IMR-90 (cell line): ENCODE results near the gene GBA2. TPM values are rescaled to one million over a fixed set of nuclear protein-coding genes. Genes with fewer than 3 reads are reported as not detected.

Source experiments
- ATAC-seq: fragments of 200-7000 bp; cut with Tn5 transposase; 2 replicates; pipeline ENCODE4 v1.9.1; 2020; ENCODE audit warnings: low read depth, mild to moderate bottlenecking, moderate library complexity
- Bru-seq: library from RNA; stranded (reverse); fragments of 400-500 nt; gene quantifications from one replicate; lab custom pipeline; 2021; lab: Mats Ljungman, UMichigan
- BruChase-seq, 2 experiments: library from RNA; stranded (reverse); fragments of 400-500 nt; gene quantifications; one replicate each; lab custom pipeline; 2021; lab: Mats Ljungman, UMichigan
- BruUV-seq: library from RNA; stranded (reverse); fragments of 400-500 nt; replicated peaks from 2 replicates; lab custom pipeline; 2021; lab: Mats Ljungman, UMichigan
- CTCF ChIA-PET: fragments of 300-600 bp; formaldehyde crosslinking; extraction: SDS; loops from one replicate; lab custom pipeline; 2021; ENCODE audit warnings: antibody characterized with exemption; lab: Yijun Ruan, JAX
- POLR2A ChIA-PET: fragments of 300-600 bp; sonication (Branson Sonifier 250); formaldehyde crosslinking; loops from one replicate; lab custom pipeline; 2022; ENCODE audit warnings: antibody characterized with exemption; ENCODE audit not compliant: unreplicated experiment; lab: Charles Lee
- DNase-seq: peaks from one replicate; pipeline ENCODE4 v3.0.0; 2013
- H2AFZ ChIP-seq: replicated peaks from 2 replicates; pipeline ENCODE3; 2013; ENCODE audit warnings: low read length, mild to moderate bottlenecking; ENCODE audit not compliant: poor library complexity
- H2AK5ac ChIP-seq: 2 replicates; pipeline ENCODE4 v1.6.1; 2013; ENCODE audit warnings: low read depth, low read length, inconsistent platforms
- H2AK9ac ChIP-seq: replicated peaks from 2 replicates; pipeline ENCODE3; 2013; ENCODE audit warnings: mild to moderate bottlenecking, low read depth, low read length, moderate library complexity; ENCODE audit not compliant: poor library complexity
- H2BK120ac ChIP-seq: 2 replicates; pipeline ENCODE4 v1.6.1; 2013; ENCODE audit warnings: low read depth, low read length, inconsistent platforms
- H2BK15ac ChIP-seq: 3 replicates; pipeline ENCODE4 v1.6.1; 2013; ENCODE audit warnings: low read depth, low read length, inconsistent platforms
- H2BK20ac ChIP-seq: 2 replicates; pipeline ENCODE4 v1.6.1; 2013; ENCODE audit warnings: low read depth, mild to moderate bottlenecking, inconsistent platforms, low read length, moderate library complexity
- H2BK5ac ChIP-seq: 2 replicates; pipeline ENCODE4 v1.6.1; 2013; ENCODE audit warnings: mild to moderate bottlenecking, low read depth, low read length, inconsistent platforms; ENCODE audit not compliant: poor library complexity, severe bottlenecking
- H3K14ac ChIP-seq: replicated peaks from 2 replicates; pipeline ENCODE4 v1.6.1; 2013; ENCODE audit warnings: low read depth, low read length, inconsistent platforms
- H3K18ac ChIP-seq: 2 replicates; pipeline ENCODE4 v1.6.1; 2013; ENCODE audit warnings: low read depth, low read length, control low read depth
- H3K23ac ChIP-seq: 2 replicates; pipeline ENCODE4 v1.6.1; 2013; ENCODE audit warnings: low read depth, low read length, inconsistent platforms
- H3K27ac ChIP-seq: 2 replicates; pipeline ENCODE4 v1.5.1; 2013; ENCODE audit warnings: mild to moderate bottlenecking, control low read depth, low read length; ENCODE audit not compliant: insufficient read depth
- H3K27me3 ChIP-seq: 2 replicates; pipeline ENCODE4 v1.6.1; 2013; ENCODE audit warnings: low read length; ENCODE audit not compliant: control insufficient read depth, insufficient read depth
- H3K36me3 ChIP-seq: 2 replicates; pipeline ENCODE4 v1.6.1; 2013; ENCODE audit warnings: low read length, mixed read lengths; ENCODE audit not compliant: control insufficient read depth, insufficient read depth
- H3K4ac ChIP-seq: 2 replicates; pipeline ENCODE4 v1.6.1; 2013; ENCODE audit warnings: low read depth, low read length, inconsistent platforms
- H3K4me1 ChIP-seq: 2 replicates; pipeline ENCODE4 v1.6.1; 2013; ENCODE audit warnings: low read length, mixed read lengths; ENCODE audit not compliant: control insufficient read depth, insufficient read depth
- H3K4me2 ChIP-seq: 2 replicates; pipeline ENCODE4 v1.6.1; 2013; ENCODE audit warnings: low read depth, mild to moderate bottlenecking, control low read depth, low read length, moderate library complexity
- H3K4me3 ChIP-seq: 2 replicates; pipeline ENCODE4 v1.5.1; 2013; ENCODE audit warnings: low read depth, mild to moderate bottlenecking, control low read depth, low read length, moderate library complexity; ENCODE audit not compliant: insufficient read depth
- H3K56ac ChIP-seq: 2 replicates; pipeline ENCODE4 v1.6.1; 2013; ENCODE audit warnings: low read length, inconsistent platforms; ENCODE audit not compliant: insufficient read depth; ENCODE audit errors: extremely low read depth
- H3K79me1 ChIP-seq, 2 experiments: 2 replicates each; pipeline ENCODE4 v1.6.1; 2013; ENCODE audit warnings: low read length in 2 of 2, inconsistent platforms in 1 of 2, low read depth in 1 of 2
- H3K9ac ChIP-seq: 2 replicates; pipeline ENCODE4 v1.6.1; 2013; ENCODE audit warnings: low read depth, low read length, control low read depth
- H3K9me1 ChIP-seq: 2 replicates; pipeline ENCODE4 v1.6.1; 2013; ENCODE audit warnings: low read length, inconsistent platforms; ENCODE audit not compliant: insufficient read depth
- H3K9me3 ChIP-seq: 2 replicates; pipeline ENCODE4 v1.6.1; 2013; ENCODE audit warnings: low read length; ENCODE audit not compliant: control insufficient read depth, insufficient read depth
- H4K20me1 ChIP-seq: 2 replicates; pipeline ENCODE4 v1.6.1; 2013; ENCODE audit warnings: low read length, inconsistent platforms; ENCODE audit not compliant: insufficient read depth
- H4K5ac ChIP-seq: 2 replicates; pipeline ENCODE4 v1.6.1; 2013; ENCODE audit warnings: mild to moderate bottlenecking, low read depth, low read length, control low read depth
- H4K8ac ChIP-seq, 2 experiments: 2 replicates each; pipeline ENCODE4 v1.6.1; 2013; ENCODE audit warnings: low read depth in 2 of 2, low read length in 2 of 2, control low read depth in 1 of 2, inconsistent platforms in 1 of 2
- H4K91ac ChIP-seq: 2 replicates; pipeline ENCODE4 v1.6.1; 2013; ENCODE audit warnings: low read depth, low read length, inconsistent platforms; ENCODE audit not compliant: insufficient read depth
- BHLHE40 ChIP-seq: fragments of 150-350 bp; IDR thresholded peaks from 2 replicates; pipeline ENCODE4 v1.6.1; 2016; ENCODE audit warnings: mild to moderate bottlenecking, low read depth, low read length
- MAZ ChIP-seq: IDR thresholded peaks from 2 replicates; pipeline ENCODE4 v1.6.1; 2012; ENCODE audit warnings: low read depth, mild to moderate bottlenecking, low read length, improper control_type of control experiment, moderate library complexity, borderline replicate concordance
- NFE2L2 ChIP-seq: fragments of 150-350 bp; IDR thresholded peaks from 2 replicates; pipeline ENCODE4 v1.6.1; 2016; ENCODE audit warnings: low read depth, mild to moderate bottlenecking, low read length
- POLR2A ChIP-seq: IDR thresholded peaks from 2 replicates; pipeline ENCODE4 v1.6.1; 2012; ENCODE audit warnings: mild to moderate bottlenecking, low read depth, low read length
- RCOR1 ChIP-seq: IDR thresholded peaks from 2 replicates; pipeline ENCODE4 v1.6.1; 2012; ENCODE audit warnings: mild to moderate bottlenecking, low read length, improper control_type of control experiment; ENCODE audit not compliant: insufficient replicate concordance
- WGBS, 2 experiments: methylation state at CpG; one replicate each; pipeline versions ENCODE4 v1.1.5 to v1.1.7; 2013; ENCODE audit warnings: missing lambda C conversion rate in 2 of 2; ENCODE audit not compliant: insufficient read length in 1 of 2; ENCODE audit errors: extremely low coverage in 2 of 2; 5-methylcytosine and 5-hydroxymethylcytosine counted together
- dilution Hi-C: fragments of 300-500 bp; cut with HindIII; formaldehyde crosslinking; loops from one replicate; pipeline ENCODE4 v1.14.3; 2018; ENCODE audit warnings: low sequenced_read_pairs; ENCODE audit not compliant: unreplicated experiment
- in situ Hi-C: fragments of 300-500 bp; cut with MboI; formaldehyde crosslinking; loops from 3 replicates; pipeline ENCODE4 v1.14.3; 2019; ENCODE audit warnings: low sequenced_read_pairs, inconsistent platforms, mixed read lengths
- intact Hi-C: fragments of 100-400 bp; cut with micrococcal nuclease; formaldehyde crosslinking; loops from 2 replicates; pipeline ENCODE4 v1.10.0; 2022
- long read RNA-seq: library from polyadenylated mRNA; unstranded; transcript quantifications from one replicate; pipeline ENCODE4 v2.0.0, GENCODE V29; 2021; ENCODE audit not compliant: unreplicated experiment
- polyA plus RNA-seq, 3 experiments: library from polyadenylated mRNA; depleted of rRNA; stranded (reverse); fragments of >200 nt; gene quantifications; 2 replicates each; pipeline ENCODE4 v1.2.3, GENCODE V29; 2012; ENCODE audit warnings: low replicate concordance in 1 of 3
- total RNA-seq: library from RNA; depleted of rRNA; stranded (reverse); fragments of >200 nt; gene quantifications from 2 replicates; pipeline ENCODE4 v1.2.3, GENCODE V29; 2012; rRNA removed
- TF ChIP-seq, protein P1 (sequence below): fragments of 150-350 bp; IDR thresholded peaks from 2 replicates; pipeline ENCODE4 v1.6.1; 2016; ENCODE audit warnings: low read depth, mild to moderate bottlenecking, low read length, moderate library complexity, borderline replicate concordance

GBA2 gene
- total RNA-seq (14.2 and 18.1 TPM in 2 replicates), polyA plus RNA-seq (2012; rRNA removed) (37.0 and 38.2 TPM in 2 replicates), Bru-seq, nascent RNA (percentile 73 among the genes with signal in this experiment), BruChase-seq, experiment 1, labeled RNA remaining after a 6-hour chase (percentile 74 among the genes with signal in this experiment), BruChase-seq, experiment 2, labeled RNA remaining after a 2-hour chase (percentile 76 among the genes with signal in this experiment)
- polyA plus RNA-seq (2012; cell fraction: cytosol; rRNA removed) = 16.3 and 18.2 TPM in 2 replicates
- polyA plus RNA-seq (2012; cell fraction: nucleus; rRNA removed; ENCODE audit: low replicate concordance) = 206 and 250 TPM in 2 replicates
- long read RNA-seq, transcript GBA2-203 (17 exons, 3,611 nt) = major isoform, 18 of 50 reads
- long read RNA-seq, partial matches to known transcripts = 10 of 50 reads
- long read RNA-seq, other reads (novel, unspliced or antisense) = 19 of 50 reads

DNA sequence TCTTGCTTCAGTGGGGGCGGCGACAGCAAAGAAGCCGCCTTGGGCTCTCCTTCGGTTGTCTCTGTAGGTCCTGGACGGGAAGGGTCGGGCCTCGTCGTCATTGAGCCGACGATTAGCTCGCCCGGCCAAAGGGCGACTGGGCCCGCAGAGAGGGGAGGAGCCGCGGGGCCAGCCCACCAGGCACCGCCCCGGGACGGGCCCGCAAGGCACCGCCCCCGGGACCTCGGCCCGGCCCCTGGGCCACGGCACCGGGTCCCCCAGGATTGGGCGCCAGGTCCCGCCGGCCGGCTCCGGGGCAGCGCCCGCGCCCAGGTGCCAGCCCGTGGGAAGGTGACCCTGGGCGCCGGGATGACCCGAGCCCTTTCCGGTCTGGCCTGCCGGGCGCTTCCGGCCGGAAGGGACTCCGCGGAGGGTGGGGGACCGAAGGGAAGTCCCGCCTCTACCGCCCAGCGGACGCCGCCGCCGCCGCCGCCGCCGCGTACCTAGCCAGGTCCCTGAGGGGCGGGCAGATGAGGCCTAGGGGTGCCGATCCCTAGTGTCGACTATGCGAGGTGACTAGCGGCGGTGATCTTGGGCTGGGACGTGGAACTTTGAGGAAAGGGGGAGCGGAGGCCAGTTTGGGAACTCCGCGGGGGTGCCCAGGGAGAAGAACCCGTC is at the start of gene GBA2, which contains the start of gene RGP1:
TSS of gene GBA2 (minus strand) at position 371 of the 657 bp plus-strand sequence. CDS start 524 bp downstream, outside the sequence.
TSS of gene RGP1 (plus strand) at position 430 of the 657 bp plus-strand sequence. CDS start 469 bp downstream, outside the sequence.
- peaks cover 39% of the 10 kb centered on the region for H3K36me3 ChIP-seq
- H3K4me1 ChIP-seq = peaks cover 14% of the 10 kb centered on the region
- peak within 1 kb of the TSS; percentile 94 for H3K27ac ChIP-seq
- no TSS peak for BruUV-seq
- H2BK5ac ChIP-seq = peak within 1 kb of the TSS; percentile 73
- H3K9me3 ChIP-seq = no peaks in the 10 kb centered on the region
- H3K56ac ChIP-seq = peak within 1 kb of the TSS; percentile 73
- peak within 1 kb of the TSS; percentile 98 for H3K4me2 ChIP-seq
- ChIA-PET POLR2A (interaction anchor here (0.6 to 0.8 kb wide), 2 partner anchors 88 to 137 kb away, joined by 3 to 4 read pairs; no protein-coding TSS in a partner anchor), CTCF (interaction anchor here (2.7 kb wide), 1 partner anchor 13 kb away, joined by 7 read pairs; no protein-coding TSS in a partner anchor)
- H4K91ac ChIP-seq = peak within 1 kb of the TSS; percentile 95
- peak within 1 kb of the TSS; percentile 86 for H2AK9ac ChIP-seq
- H2BK15ac ChIP-seq = 0 out of 3 replicates have a peak within 1 kb of the TSS, but pooled peaks have one; percentile 28
- H3K18ac ChIP-seq = peak within 1 kb of the TSS; percentile 81; the same call in 1 of the 2 replicates
- H2AFZ ChIP-seq = peak within 1 kb of the TSS; percentile 99
- peak within 1 kb of the TSS; percentile 97 to 100 for H4K8ac ChIP-seq
- peak within 1 kb of the TSS; percentile 99 for H3K14ac ChIP-seq
- H3K79me1 ChIP-seq = peaks cover 50 to 63% of the 10 kb centered on the region in 2 experiments
- peak within 1 kb of the TSS; percentile 99 for H3K9ac ChIP-seq
- H4K5ac ChIP-seq = peak within 1 kb of the TSS; percentile 92
- DNase-seq (peak; percentile 43), ATAC-seq (peak; percentile 88)
- peak within 1 kb of the TSS; percentile 98 for H3K4me3 ChIP-seq
- peaks cover 21% of the 10 kb centered on the region for H3K9me1 ChIP-seq
- dilution Hi-C loops = no loop called here
- peak within 1 kb of the TSS; percentile 27 for H2AK5ac ChIP-seq
- 0% methylated on average over 25 of the region's 69 CpGs; no CpG with 5 or more reads in 1 of the 2 experiments for WGBS, 2 experiments
- no peak within 1 kb of the TSS for H2BK20ac ChIP-seq
- TF ChIP-seq NFE2L2 = no peak
- no peak for TF ChIP-seq BHLHE40
- TF ChIP-seq POLR2A = peak; percentile 61
- TF ChIP-seq MAZ = peak; percentile 72; the same call in 1 of the 2 replicates
- TF ChIP-seq RCOR1 = no peak
- TF ChIP-seq, protein P1, sequence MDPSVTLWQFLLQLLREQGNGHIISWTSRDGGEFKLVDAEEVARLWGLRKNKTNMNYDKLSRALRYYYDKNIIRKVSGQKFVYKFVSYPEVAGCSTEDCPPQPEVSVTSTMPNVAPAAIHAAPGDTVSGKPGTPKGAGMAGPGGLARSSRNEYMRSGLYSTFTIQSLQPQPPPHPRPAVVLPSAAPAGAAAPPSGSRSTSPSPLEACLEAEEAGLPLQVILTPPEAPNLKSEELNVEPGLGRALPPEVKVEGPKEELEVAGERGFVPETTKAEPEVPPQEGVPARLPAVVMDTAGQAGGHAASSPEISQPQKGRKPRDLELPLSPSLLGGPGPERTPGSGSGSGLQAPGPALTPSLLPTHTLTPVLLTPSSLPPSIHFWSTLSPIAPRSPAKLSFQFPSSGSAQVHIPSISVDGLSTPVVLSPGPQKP = no peak
- intact Hi-C loops = no loop called here
- H4K20me1 ChIP-seq = peaks cover 31% of the 10 kb centered on the region
- in situ Hi-C loops = no loop called here
- H3K4ac ChIP-seq = peak within 1 kb of the TSS; percentile 97
- H3K27me3 ChIP-seq = no peaks in the 10 kb centered on the region
- peak within 1 kb of the TSS; percentile 62; the same call in 1 of the 2 replicates for H2BK120ac ChIP-seq
- peak within 1 kb of the TSS; percentile 87 for H3K23ac ChIP-seq
